Right renal cortex interstitium (tissue), 3 donors: Measurements from ENCODE around the gene ARHGAP40. TPM values are rescaled to one million over a fixed set of nuclear protein-coding genes. Genes with fewer than 3 reads are reported as not detected.

Source experiments
- DNase-seq, 3 donors: peaks; one replicate each; pipeline ENCODE4 v3.0.0-alpha.2; 2013; ENCODE audit warnings: low read depth in 3 of 3, low spot score in 2 of 3
- polyA plus RNA-seq, 3 donors: library from polyadenylated mRNA; unstranded; fragments of 120-200 nt; gene quantifications; one replicate each; pipeline ENCODE4 v1.2.1, GENCODE V29; 2013; ENCODE audit not compliant: insufficient read length in 3 of 3

ARHGAP40 gene
- polyA plus RNA-seq, 3 donors: 0.26 to 1.3 (median 0.60) TPM

DNA sequence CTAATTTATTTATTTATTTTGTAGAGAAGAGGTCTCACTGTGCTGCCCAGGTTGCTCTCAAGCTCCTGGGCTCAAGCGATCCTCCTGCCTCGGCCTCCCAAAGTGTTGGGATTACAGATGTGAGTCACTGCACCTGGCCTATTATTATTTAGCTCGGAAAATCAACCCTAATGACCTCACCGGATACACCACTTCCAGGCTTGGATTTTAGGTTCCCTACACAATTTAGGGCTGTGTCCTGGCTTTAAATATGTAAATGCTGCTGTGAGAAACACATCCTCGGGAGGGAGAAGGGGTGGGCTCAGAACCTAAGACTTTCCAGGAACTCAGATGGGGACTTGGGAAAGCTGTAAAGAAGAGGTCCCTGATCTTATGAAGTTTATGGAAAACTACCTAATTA, 71.7 kb downstream of the ARHGAP40 start:
- no peak for DNase-seq

DNA sequence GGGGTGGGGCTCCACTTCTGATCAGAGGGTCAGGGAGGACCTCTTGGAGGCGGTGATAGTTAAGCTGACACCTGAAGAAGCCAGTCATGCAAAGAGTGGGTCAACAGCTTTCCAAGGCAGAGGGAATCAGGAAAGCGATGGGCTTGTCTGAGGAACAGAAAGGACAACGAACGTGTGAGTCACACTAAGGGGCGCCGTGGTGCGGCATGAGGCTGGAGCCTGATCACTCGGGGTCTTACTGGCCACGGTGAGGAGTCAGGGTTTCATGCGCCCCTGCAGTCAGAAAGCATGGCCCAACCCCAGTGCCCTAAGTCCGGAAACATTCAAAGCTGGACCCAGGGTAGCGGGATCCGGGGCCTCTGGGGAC, 72.1 kb downstream of the ARHGAP40 start:
- DNase-seq: no peak

- no peak for DNase-seq
These were observed 72.6 kb downstream of the ARHGAP40 start for GRCh38 chr20:38674092-38674764.

DNA sequence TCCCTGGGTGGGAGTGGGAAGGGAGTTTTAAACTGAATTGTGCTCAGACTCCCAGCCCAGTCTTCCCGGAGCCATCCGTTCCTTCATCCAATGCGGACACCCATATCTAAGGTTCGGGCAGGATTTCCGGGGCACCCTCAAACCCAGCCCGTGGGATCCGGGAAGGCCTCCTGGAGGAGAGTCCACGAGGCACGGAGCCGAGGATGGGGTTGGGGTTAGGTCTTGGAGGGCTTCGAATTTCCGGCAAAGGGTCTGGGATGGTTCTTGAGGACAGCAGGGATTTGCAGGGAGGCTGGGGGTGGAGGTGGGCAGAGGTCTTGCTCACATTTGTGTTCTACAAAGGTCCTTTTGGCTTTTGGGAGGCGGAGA, 73.1 kb downstream of the ARHGAP40 start:
- no peak for DNase-seq

DNA sequence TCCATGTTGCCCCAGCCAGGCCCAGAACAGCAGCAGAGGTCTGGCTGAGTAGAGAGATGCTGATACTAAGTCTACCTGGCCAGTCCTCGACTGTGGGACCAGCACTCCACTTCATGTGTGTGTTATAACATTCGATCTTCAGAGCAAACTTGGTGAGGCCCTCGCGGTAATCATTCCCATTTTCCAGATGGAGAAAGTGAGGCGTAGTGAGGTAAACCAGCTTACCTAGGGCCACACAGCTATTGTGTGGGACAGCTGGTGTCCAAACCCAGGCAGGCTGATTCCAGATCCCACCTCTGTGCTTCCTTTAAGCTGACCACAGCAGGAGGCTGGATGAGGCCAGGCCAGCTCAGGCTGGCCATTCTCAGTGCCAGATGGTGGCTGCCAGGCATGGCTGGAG, 75.0 kb downstream of the ARHGAP40 start:
- no peak for DNase-seq

- DNase-seq: peak in 2 of 3 donors; percentile 40 to 64
These were observed 79.1 kb downstream of the ARHGAP40 start for GRCh38 chr20:38680500-38681306.

- no peak for DNase-seq
These were observed 83.7 kb downstream of the ARHGAP40 start for GRCh38 chr20:38685271-38685670.

- peak in 2 of 3 donors; percentile 31 to 71 for DNase-seq
These were observed 84.4 kb downstream of the ARHGAP40 start for GRCh38 chr20:38685853-38686473.

GRCh38 chr20:38692436-38693411, 91.1 kb downstream of the ARHGAP40 start:
- DNase-seq: peak in 2 of 3 donors; percentile 72 to 77

DNA sequence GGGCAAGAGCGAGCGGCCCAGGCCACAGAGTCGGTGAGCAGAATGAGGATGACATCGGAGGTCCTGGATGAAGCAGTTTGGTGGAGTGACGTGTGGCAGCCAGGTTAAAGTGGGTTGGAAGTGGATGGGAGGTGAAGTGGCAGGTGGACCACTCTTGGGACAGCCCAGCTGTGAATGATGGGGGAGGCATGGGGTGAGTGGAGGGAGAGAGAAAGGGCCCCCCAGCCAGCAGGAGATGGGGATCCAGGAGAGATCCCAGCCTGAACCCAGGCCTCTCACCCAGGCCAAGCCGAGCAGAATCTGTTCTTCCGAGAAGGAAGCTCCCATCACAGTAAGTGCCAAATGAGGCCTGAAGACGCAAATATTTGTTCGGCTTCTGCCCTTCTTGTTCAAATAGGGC, 95.7 kb downstream of the ARHGAP40 start:
- DNase-seq: no peak

DNA sequence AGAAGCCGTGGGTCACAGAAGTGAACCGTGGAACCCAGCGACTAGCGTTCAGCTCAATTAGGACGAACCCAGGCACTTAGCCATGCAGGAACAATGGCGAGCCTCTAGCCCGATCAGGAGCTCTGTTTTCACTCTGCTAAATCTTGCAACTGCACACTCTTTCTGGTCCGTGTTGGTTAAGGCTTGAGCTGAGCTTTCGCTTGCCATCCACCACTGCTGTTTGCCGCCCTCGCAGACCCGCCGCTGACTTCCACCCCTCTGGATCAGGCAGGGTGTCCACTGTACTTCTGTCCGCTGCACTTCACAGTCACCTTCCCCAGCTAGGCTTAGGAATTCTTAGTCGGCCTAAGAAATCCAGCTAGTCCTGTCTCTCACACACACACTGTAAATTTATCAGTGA, 96.9 kb downstream of the ARHGAP40 start:
- DNase-seq: no peak

GRCh38 chr20:38700141-38700540, 98.5 kb downstream of the ARHGAP40 start:
- no peak for DNase-seq

Other genes starting within 250 kb of the ARHGAP40 start
- gene SNHG17, start 166.5 kb upstream of the ARHGAP40 start, polyA plus RNA-seq: 10 to 100 TPM; 26.7 to 64.9 (median 28.8) TPM
- gene RALGAPB, start 129.0 kb upstream of the ARHGAP40 start, polyA plus RNA-seq: 10 to 100 TPM; 33.7 to 36.5 (median 35.0) TPM
- gene ADIG, start 20.6 kb upstream of the ARHGAP40 start, polyA plus RNA-seq: not detected
- 1 to 10 TPM; 1.2 to 2.1 (median 1.4) TPM for gene SLC32A1, start 122.7 kb downstream of the ARHGAP40 start, polyA plus RNA-seq
- 1 to 10 TPM; 9.4 to 9.8 (median 9.8) TPM for gene ACTR5, start 146.7 kb downstream of the ARHGAP40 start, polyA plus RNA-seq
- 1 to 10 TPM; 7.5 to 8.8 (median 8.3) TPM for gene PPP1R16B, start 203.9 kb downstream of the ARHGAP40 start, polyA plus RNA-seq